Keratinocyte (primary cell): ENCODE results near the gene MAGI3. TPM values are rescaled to one million over a fixed set of nuclear protein-coding genes. Genes with fewer than 3 reads are reported as not detected.
"Not testable (repeated sequence)": the region's sequence is repeated elsewhere in the genome, so short reads cannot be mapped to it uniquely, and the experiment has no call there.

ENCODE experiments used
- DNase-seq: peaks from one replicate; pipeline ENCODE4 v3.0.0-alpha.2; 2011; ENCODE audit warnings: low read depth, missing footprints, low spot score
- FAIRE-seq: peaks from 2 replicates; lab custom pipeline; 2011; peaks lifted over from hg19 to GRCh38; lab: Jason Lieb, UNC
- H2AFZ ChIP-seq: 2 replicates; pipeline ENCODE4 v1.6.0; 2012; ENCODE audit warnings: low read length, control low read depth, inconsistent platforms; ENCODE audit not compliant: control insufficient read depth
- H3K27ac ChIP-seq: 2 replicates; pipeline ENCODE4 v1.5.1; 2011; ENCODE audit warnings: low read length; ENCODE audit not compliant: control insufficient read depth, insufficient read depth
- H3K27me3 ChIP-seq: 3 replicates; pipeline ENCODE4 v1.6.0; 2011; ENCODE audit warnings: low read length; ENCODE audit not compliant: control insufficient read depth, insufficient read depth; ENCODE audit errors: extremely low read depth
- H3K36me3 ChIP-seq, 2 experiments: 2 replicates in 1 of 2; 3 replicates in 1 of 2; pipeline ENCODE4 v1.5.1; 2011; ENCODE audit warnings: low read length in 2 of 2, mild to moderate bottlenecking in 1 of 2; ENCODE audit not compliant: control insufficient read depth in 2 of 2, insufficient read depth in 2 of 2; ENCODE audit errors: extremely low read depth in 1 of 2
- H3K4me1 ChIP-seq: 3 replicates; pipeline ENCODE4 v1.5.1; 2011; ENCODE audit warnings: low read length; ENCODE audit not compliant: control insufficient read depth, insufficient read depth; ENCODE audit errors: extremely low read depth
- H3K4me2 ChIP-seq: 3 replicates; pipeline ENCODE4 v1.6.0; 2011; ENCODE audit warnings: low read depth, low read length; ENCODE audit not compliant: control insufficient read depth, insufficient read depth; ENCODE audit errors: extremely low read depth
- H3K4me3 ChIP-seq, 3 experiments: fragments of 200-600 bp in 1 of 3; sonication (generic) in 1 of 3; 2 replicates in 2 of 3; 3 replicates in 1 of 3; pipeline ENCODE4 v1.5.1; 2011 to 2016; ENCODE audit warnings: low read length in 3 of 3, mild to moderate bottlenecking in 3 of 3, control low read depth in 2 of 3, inconsistent platforms in 1 of 3, low read depth in 1 of 3, mixed read lengths in 1 of 3, mixed run types in 1 of 3, moderate library complexity in 1 of 3; ENCODE audit not compliant: control insufficient read depth in 2 of 3, insufficient read depth in 2 of 3; ENCODE audit errors: extremely low read depth in 1 of 3
- H3K79me2 ChIP-seq: 2 replicates; pipeline ENCODE4 v1.6.0; 2012; ENCODE audit warnings: low read length; ENCODE audit not compliant: control insufficient read depth, insufficient read depth
- H3K9ac ChIP-seq: 3 replicates; pipeline ENCODE4 v1.6.0; 2011; ENCODE audit warnings: low read length; ENCODE audit not compliant: control insufficient read depth, insufficient read depth; ENCODE audit errors: extremely low read depth
- H3K9me1 ChIP-seq: 3 replicates; pipeline ENCODE4 v1.6.0; 2011; ENCODE audit warnings: low read length; ENCODE audit not compliant: control insufficient read depth, insufficient read depth; ENCODE audit errors: extremely low read depth
- H3K9me3 ChIP-seq: 2 replicates; pipeline ENCODE4 v1.5.1; 2012; ENCODE audit warnings: low read depth, low read length; ENCODE audit not compliant: control insufficient read depth
- H4K20me1 ChIP-seq: 3 replicates; pipeline ENCODE4 v1.6.0; 2011; ENCODE audit warnings: low read length; ENCODE audit not compliant: control insufficient read depth, insufficient read depth; ENCODE audit errors: extremely low read depth
- EZH2 ChIP-seq: IDR thresholded peaks from one replicate; pipeline ENCODE4 v1.6.1; 2012; ENCODE audit warnings: inconsistent platforms, mild to moderate bottlenecking, low read length, moderate library complexity
- dilution Hi-C: fragments of 300-500 bp; cut with MboI; formaldehyde crosslinking; loops from one replicate; pipeline ENCODE4 v1.7.0; 2020; ENCODE audit warnings: low sequenced_read_pairs; ENCODE audit not compliant: extremely low pct_ligation_motif_present
- polyA plus RNA-seq, 5 experiments: library from polyadenylated mRNA; depleted of rRNA in 3 of 5; stranded (reverse) in 3 of 5; stranded (forward) in 1 of 5; unstranded in 1 of 5; fragments of >200 nt; gene quantifications; 1 replicate in 1 of 5; 2 replicates in 3 of 5; 3 replicates in 1 of 5; pipeline versions ENCODE4 v1.2.1 to v1.2.3, GENCODE V29; 2011 to 2012; ENCODE audit warnings: missing spikeins in 2 of 5, low read depth in 1 of 5, low replicate concordance in 1 of 5
- TF ChIP-seq, protein P1 (sequence below), 3 experiments: IDR thresholded peaks in 1 of 3; conservative IDR thresholded peaks in 1 of 3; optimal IDR thresholded peaks in 1 of 3; 2 replicates in 2 of 3; 3 replicates in 1 of 3; pipeline versions ENCODE3 to v1.5.1; 2011; ENCODE audit warnings: low read length in 3 of 3, mild to moderate bottlenecking in 3 of 3, moderate library complexity in 2 of 3, control low read depth in 1 of 3, inconsistent platforms in 1 of 3; ENCODE audit not compliant: insufficient read depth in 2 of 3; ENCODE audit errors: extremely low read depth in 1 of 3

Gene MAGI3
- polyA plus RNA-seq, 1 donor (not counting 4 experiments of a cell fraction or from before 2014, with no cell fraction given), result 3.2 TPM

DNA sequence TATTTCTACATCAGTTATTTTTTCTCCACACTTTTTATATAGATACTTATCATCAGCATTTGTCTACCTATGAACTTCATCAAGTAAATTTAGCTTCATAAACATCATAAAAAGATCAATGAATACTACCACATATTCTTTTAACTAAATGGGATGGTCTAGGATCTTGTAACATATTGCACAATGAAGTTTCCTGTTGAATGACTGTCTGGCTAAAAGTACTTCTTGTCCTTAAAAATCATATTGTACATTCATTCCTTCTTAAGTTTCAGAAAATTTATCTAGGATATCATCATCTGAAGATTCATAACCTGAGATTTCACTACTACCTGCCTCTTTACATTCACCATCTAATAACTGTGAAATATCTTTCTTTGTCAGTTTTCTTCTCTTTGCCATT lies 69.0 kb downstream of the MAGI3 start:
- no peak overlapping the region for H3K9ac ChIP-seq
- FAIRE-seq, result no peak
- no peaks in the 10 kb centered on the region for H3K36me3 ChIP-seq
- H3K79me2 ChIP-seq, result peaks cover 2% of the 10 kb centered on the region
- TF ChIP-seq, protein P1, sequence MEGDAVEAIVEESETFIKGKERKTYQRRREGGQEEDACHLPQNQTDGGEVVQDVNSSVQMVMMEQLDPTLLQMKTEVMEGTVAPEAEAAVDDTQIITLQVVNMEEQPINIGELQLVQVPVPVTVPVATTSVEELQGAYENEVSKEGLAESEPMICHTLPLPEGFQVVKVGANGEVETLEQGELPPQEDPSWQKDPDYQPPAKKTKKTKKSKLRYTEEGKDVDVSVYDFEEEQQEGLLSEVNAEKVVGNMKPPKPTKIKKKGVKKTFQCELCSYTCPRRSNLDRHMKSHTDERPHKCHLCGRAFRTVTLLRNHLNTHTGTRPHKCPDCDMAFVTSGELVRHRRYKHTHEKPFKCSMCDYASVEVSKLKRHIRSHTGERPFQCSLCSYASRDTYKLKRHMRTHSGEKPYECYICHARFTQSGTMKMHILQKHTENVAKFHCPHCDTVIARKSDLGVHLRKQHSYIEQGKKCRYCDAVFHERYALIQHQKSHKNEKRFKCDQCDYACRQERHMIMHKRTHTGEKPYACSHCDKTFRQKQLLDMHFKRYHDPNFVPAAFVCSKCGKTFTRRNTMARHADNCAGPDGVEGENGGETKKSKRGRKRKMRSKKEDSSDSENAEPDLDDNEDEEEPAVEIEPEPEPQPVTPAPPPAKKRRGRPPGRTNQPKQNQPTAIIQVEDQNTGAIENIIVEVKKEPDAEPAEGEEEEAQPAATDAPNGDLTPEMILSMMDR (optimal IDR thresholded peaks at IDR 0.05 in 1 of 3, IDR thresholded peaks at IDR 0.05 in 1 of 3, conservative IDR thresholded peaks at IDR 0.05 in 1 of 3; ENCODE audit: extremely low read depth in 1 of 3, insufficient read depth in 2 of 3, low read length in 3 of 3), result no peak
- TF ChIP-seq EZH2, result no peak
- no peaks in the 10 kb centered on the region for H3K9me1 ChIP-seq
- no peaks in the 10 kb centered on the region for H3K9me3 ChIP-seq
- H2AFZ ChIP-seq, result no peak overlapping the region
- dilution Hi-C loops, result no loop called here
- peaks cover 20% of the 10 kb centered on the region for H3K4me1 ChIP-seq
- H3K4me2 ChIP-seq, result no peak overlapping the region
- no peak overlapping the region for H3K27ac ChIP-seq
- no peak for DNase-seq
- no peaks in the 10 kb centered on the region for H4K20me1 ChIP-seq
- no peak overlapping the region for H3K4me3 ChIP-seq
- no peaks in the 10 kb centered on the region for H3K27me3 ChIP-seq

DNA sequence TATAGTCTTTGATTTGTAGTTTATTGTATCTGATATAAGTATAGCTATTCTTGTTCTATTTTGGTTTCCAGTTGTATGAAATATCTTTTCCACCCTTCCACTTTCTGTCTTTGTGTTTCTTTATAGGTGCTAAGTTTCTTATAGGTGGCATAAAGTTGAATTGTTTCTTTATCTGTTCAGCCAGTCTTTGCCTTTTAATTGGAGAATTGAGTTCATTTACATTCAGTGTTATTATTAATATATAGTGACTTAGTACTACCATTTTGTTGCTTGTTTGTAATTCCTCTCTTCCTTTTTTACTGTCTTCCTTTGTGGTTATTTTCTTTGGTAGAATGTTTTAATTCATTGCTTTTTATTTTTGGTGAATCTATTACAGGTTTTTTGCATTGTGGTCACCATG lies 77.7 kb downstream of the MAGI3 start:
- Histone ChIP-seq H3K79me2 (no peaks in the 10 kb centered on the region), H3K27ac (no peak overlapping the region), H4K20me1 (no peaks in the 10 kb centered on the region), H3K9ac (no peak overlapping the region), H3K36me3 (no peaks in the 10 kb centered on the region), H3K9me1 (no peaks in the 10 kb centered on the region), H3K4me3 (no peak overlapping the region), H3K27me3 (no peaks in the 10 kb centered on the region), H2AFZ (no peak overlapping the region), H3K4me1 (no peaks in the 10 kb centered on the region), H3K4me2 (no peak overlapping the region), H3K9me3 (no peaks in the 10 kb centered on the region)
- dilution Hi-C loops, result no loop called here
- FAIRE-seq (no peak), DNase-seq (no peak)
- TF ChIP-seq, protein P1 (optimal IDR thresholded peaks at IDR 0.05 in 1 of 3, IDR thresholded peaks at IDR 0.05 in 1 of 3, conservative IDR thresholded peaks at IDR 0.05 in 1 of 3; ENCODE audit: extremely low read depth in 1 of 3, insufficient read depth in 2 of 3, low read length in 3 of 3), result no peak
- TF ChIP-seq EZH2, result no peak

DNA sequence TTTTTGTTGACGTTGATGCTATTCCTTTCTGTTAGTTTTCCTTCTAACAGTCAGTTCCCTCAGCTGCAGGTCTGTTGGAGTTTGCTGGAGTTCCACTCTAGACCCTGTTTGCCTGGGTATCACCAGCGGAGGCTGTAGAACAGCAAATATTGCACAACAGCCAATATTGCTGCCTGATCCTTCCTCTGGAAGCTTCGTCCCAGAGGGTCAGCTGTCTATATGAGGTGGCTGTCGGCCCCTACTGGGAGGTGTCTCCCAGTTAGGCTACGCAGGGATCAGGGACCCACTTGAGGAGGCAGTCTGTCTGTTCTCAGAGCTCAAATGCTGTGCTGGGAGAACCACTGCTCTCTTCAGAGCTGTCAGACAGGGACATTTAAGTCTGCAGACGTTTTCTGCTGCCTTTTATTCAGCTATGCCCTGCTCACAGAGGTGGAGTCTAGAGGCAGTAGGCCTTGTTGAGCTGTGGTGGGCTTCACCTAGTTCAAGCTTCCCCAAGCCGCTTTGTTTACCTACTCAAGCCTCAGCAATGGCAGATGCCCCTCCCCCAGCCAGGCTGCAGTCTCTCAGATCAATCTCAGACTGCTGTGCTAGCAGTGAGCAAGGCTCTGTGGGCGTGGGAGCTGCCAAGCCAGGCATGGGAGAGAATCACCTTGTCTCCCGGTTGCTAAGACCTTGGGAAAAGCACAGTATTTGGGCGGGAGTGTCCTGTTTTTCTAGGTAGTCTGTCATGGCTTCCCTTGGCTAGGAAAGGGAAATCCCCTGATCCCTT lies 88.3 kb downstream of the MAGI3 start:
- FAIRE-seq, dilution Hi-C loops: not testable (repeated sequence)

More for the DNA sequence above, 88.3 kb downstream of the MAGI3 start:
- not testable (repeated sequence) for H4K20me1 ChIP-seq, H3K9me1 ChIP-seq, H3K4me2 ChIP-seq, H3K9me3 ChIP-seq, H3K27me3 ChIP-seq, H3K36me3 ChIP-seq, H3K4me3 ChIP-seq, H3K9ac ChIP-seq, H3K79me2 ChIP-seq, H2AFZ ChIP-seq, H3K27ac ChIP-seq, DNase-seq, H3K4me1 ChIP-seq
